ENCODE data around the gene UBXN2A. TPM values are rescaled to one million over a fixed set of nuclear protein-coding genes. Genes with fewer than 3 reads are reported as not detected.

Gene UBXN2A
- total RNA-seq, 1 experiment from 2014 or later: 19.7 TPM

DNA sequence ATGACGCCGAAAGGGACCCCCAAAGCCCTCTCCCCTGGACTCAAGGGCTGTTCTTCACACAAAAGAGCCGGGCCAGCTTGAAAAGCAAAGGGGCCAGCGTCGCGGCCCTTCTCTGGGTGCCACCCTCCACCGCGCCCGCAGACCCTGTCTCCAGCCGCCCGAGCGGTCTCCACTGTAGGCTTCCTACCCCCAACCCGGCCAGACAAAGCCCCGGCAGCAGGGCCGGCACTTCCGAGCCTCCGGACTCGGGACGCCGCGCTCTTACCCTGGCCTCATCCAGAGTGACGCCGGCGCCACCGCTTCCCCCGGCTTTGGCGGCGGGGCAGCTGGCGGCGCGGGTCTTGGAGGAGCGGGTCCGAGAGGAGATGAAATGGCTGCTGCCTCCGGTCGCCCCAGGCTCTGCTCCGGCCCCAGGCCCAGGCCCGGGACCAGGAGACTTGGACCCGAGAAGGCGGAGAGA lies 13.9 kb upstream of the UBXN2A start:
- peak overlapping the region; percentile 49 for H2BK120ac ChIP-seq (ENCODE audit: low read depth, low read length, poor library complexity, severe bottlenecking)
- no peak overlapping the region for H2AFZ ChIP-seq (ENCODE audit: low read length)
- H3K9ac ChIP-seq (ENCODE audit: extremely low read depth, insufficient read length, low read length): peak overlapping the region; percentile 96
- no peaks in the 10 kb centered on the region for H3K9me3 ChIP-seq (ENCODE audit: control insufficient read depth, low read depth, low read length)
- H3K14ac ChIP-seq (ENCODE audit: insufficient read depth, low read length): peak overlapping the region; percentile 99
- no peaks in the 10 kb centered on the region for H3K79me1 ChIP-seq (ENCODE audit: insufficient read depth, low read depth, low read length, poor library complexity, severe bottlenecking)
- peak overlapping the region; percentile 97 for H3K18ac ChIP-seq (ENCODE audit: insufficient read length, low read depth, low read length)
- no peaks in the 10 kb centered on the region; the same call in 1 of the 2 replicates for H3K4me1 ChIP-seq (ENCODE audit: insufficient read depth, low read length)
- TF ChIP-seq, protein P1, sequence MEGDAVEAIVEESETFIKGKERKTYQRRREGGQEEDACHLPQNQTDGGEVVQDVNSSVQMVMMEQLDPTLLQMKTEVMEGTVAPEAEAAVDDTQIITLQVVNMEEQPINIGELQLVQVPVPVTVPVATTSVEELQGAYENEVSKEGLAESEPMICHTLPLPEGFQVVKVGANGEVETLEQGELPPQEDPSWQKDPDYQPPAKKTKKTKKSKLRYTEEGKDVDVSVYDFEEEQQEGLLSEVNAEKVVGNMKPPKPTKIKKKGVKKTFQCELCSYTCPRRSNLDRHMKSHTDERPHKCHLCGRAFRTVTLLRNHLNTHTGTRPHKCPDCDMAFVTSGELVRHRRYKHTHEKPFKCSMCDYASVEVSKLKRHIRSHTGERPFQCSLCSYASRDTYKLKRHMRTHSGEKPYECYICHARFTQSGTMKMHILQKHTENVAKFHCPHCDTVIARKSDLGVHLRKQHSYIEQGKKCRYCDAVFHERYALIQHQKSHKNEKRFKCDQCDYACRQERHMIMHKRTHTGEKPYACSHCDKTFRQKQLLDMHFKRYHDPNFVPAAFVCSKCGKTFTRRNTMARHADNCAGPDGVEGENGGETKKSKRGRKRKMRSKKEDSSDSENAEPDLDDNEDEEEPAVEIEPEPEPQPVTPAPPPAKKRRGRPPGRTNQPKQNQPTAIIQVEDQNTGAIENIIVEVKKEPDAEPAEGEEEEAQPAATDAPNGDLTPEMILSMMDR (conservative IDR thresholded peaks at IDR 0.05): no peak
- Mint-ChIP-seq H3K36me3 (ENCODE audit: insufficient read depth in 1 of 3, low read depth in 3 of 3) (peaks cover 3 to 15% (median 5%) of the 10 kb centered on the region in 3 experiments; a peak in 5 of 7 replicates), H3K4me1 (peaks cover 16 to 20% of the 10 kb centered on the region in 2 experiments), H3K4me3 (peak overlapping the region; percentile 96 to 99), H3K27ac (peak overlapping the region; percentile 97 to 99 (median 97); a peak in 6 of 7 replicates), H3K27me3 (ENCODE audit: low read depth) (no peaks in the 10 kb centered on the region), H3K9me3 (no peaks in the 10 kb centered on the region)
- peak overlapping the region; percentile 96 for H3K4me2 ChIP-seq (ENCODE audit: insufficient read depth, insufficient read length, low read length)
- no peak overlapping the region for H3K23ac ChIP-seq (ENCODE audit: insufficient read length, low read depth, low read length)
- H3K27ac ChIP-seq (ENCODE audit: insufficient read length, low read depth, low read length): peak overlapping the region; percentile 15
- no peak overlapping the region for H2BK12ac ChIP-seq (ENCODE audit: insufficient read length, low read depth, low read length)
- no peak overlapping the region for H3K56ac ChIP-seq (ENCODE audit: insufficient read length, low read depth, low read length)
- WGBS (ENCODE audit: extremely low coverage, insufficient read length, low lambda C conversion rate): no CpG with 5 or more reads among the region's 39 CpGs
- peak overlapping the region; percentile 20 for H2BK5ac ChIP-seq (ENCODE audit: insufficient read length, low read length)
- peak; percentile 46 for DNase-seq
- H3K23me2 ChIP-seq (ENCODE audit: insufficient read length, low read depth, low read length, poor library complexity, severe bottlenecking): peaks cover 10% of the 10 kb centered on the region
- no peak overlapping the region for H2BK15ac ChIP-seq (ENCODE audit: low read depth, low read length)
- H2AK5ac ChIP-seq (ENCODE audit: insufficient read length, low read length): no peak overlapping the region
- no peak overlapping the region for H3T11ph ChIP-seq (ENCODE audit: low read length)
- H4K20me1 ChIP-seq (ENCODE audit: control insufficient read depth, insufficient read depth, insufficient read length): no peaks in the 10 kb centered on the region
- H2BK20ac ChIP-seq (ENCODE audit: low read depth, low read length, poor library complexity, severe bottlenecking): no peak overlapping the region
- no peak overlapping the region for H4K8ac ChIP-seq (replicated peaks; ENCODE audit: insufficient read length, low read depth, low read length)
- peak overlapping the region; percentile 44 for H4K5ac ChIP-seq (ENCODE audit: insufficient read length, low read depth, low read length)
- peaks cover 10% of the 10 kb centered on the region; the same call in 1 of the 2 replicates for H3K79me2 ChIP-seq (ENCODE audit: insufficient read depth, low read length)
- peak overlapping the region; percentile 73 for H3K4ac ChIP-seq (ENCODE audit: low read depth, low read length)
- no peaks in the 10 kb centered on the region for H3K27me3 ChIP-seq (ENCODE audit: insufficient read depth, low read length)
- H4K91ac ChIP-seq (ENCODE audit: insufficient read length, low read depth, low read length): peak overlapping the region; percentile 92
